ENCODE data around the gene ILKAP. TPM values are rescaled to one million over a fixed set of nuclear protein-coding genes. Genes with fewer than 3 reads are reported as not detected.

ILKAP gene
- total and polyA plus RNA-seq, 12 donors, result 12.3 to 131 (median 26.1) TPM

GRCh38 chr2:238169048-238169707 lies 34.3 kb downstream of the ILKAP start:
- Histone ChIP-seq H3K4me1 (replicated peaks in 1 of 2) (peaks cover 0 to 11% of the 10 kb centered on the region in 2 donors), H3K36me3 (replicated peaks in 1 of 2) (peaks cover 0 to 53% of the 10 kb centered on the region in 2 donors), H3K27me3 (peaks cover 2% of the 10 kb centered on the region), H3K4me3 (no peak overlapping the region), H3K9me3 (replicated peaks in 1 of 3) (no peaks in the 10 kb centered on the region), H3K27ac (no peak overlapping the region)
- no peak for TF ChIP-seq POLR2A (IDR thresholded peaks at IDR 0.05)
- no peak for TF ChIP-seq CTCF (IDR thresholded peaks at IDR 0.05)
- 71 to 75% (median 73%) methylated on average over 6 of the region's 6 CpGs for WGBS, 4 donors
- peak in 2 of 7 donors; percentile 40 to 41 for DNase-seq
- intact Hi-C loops (cut with DNase I), result no loop called here

GRCh38 chr2:238168196-238169047 lies 35.1 kb downstream of the ILKAP start:
- intact Hi-C loops (cut with DNase I), result no loop called here
- no peak for DNase-seq
- Histone ChIP-seq H3K27me3 (peaks cover 10% of the 10 kb centered on the region), H3K36me3 (replicated peaks in 1 of 2) (peaks cover 0 to 46% of the 10 kb centered on the region in 2 donors), H3K4me1 (replicated peaks in 1 of 2) (peaks cover 0 to 11% of the 10 kb centered on the region in 2 donors), H3K27ac (no peak overlapping the region), H3K4me3 (no peak overlapping the region), H3K9me3 (replicated peaks in 1 of 3) (no peaks in the 10 kb centered on the region)
- TF ChIP-seq POLR2A (IDR thresholded peaks at IDR 0.05), result no peak
- TF ChIP-seq CTCF (IDR thresholded peaks at IDR 0.05), result no peak
- WGBS, 4 donors, result 89 to 94% (median 92%) methylated on average over 10 to 13 of the region's 13 CpGs

- no peak overlapping the region for H3K4me3 ChIP-seq
- WGBS, 4 donors, result 80 to 86% (median 84%) methylated on average over 7 to 8 of the region's 8 CpGs
- H3K9me3 ChIP-seq (replicated peaks in 1 of 3), result no peaks in the 10 kb centered on the region
- no peak for DNase-seq
- H3K27ac ChIP-seq, result no peak overlapping the region
- peaks cover 10% of the 10 kb centered on the region for H3K27me3 ChIP-seq
- peaks cover 0 to 11% of the 10 kb centered on the region in 2 donors for H3K4me1 ChIP-seq (replicated peaks in 1 of 2)
- TF ChIP-seq POLR2A (IDR thresholded peaks at IDR 0.05) (no peak), CTCF (IDR thresholded peaks at IDR 0.05) (no peak)
- intact Hi-C loops (cut with DNase I), result no loop called here
- H3K36me3 ChIP-seq (replicated peaks in 1 of 2), result peaks cover 0 to 39% of the 10 kb centered on the region in 2 donors
These were observed 35.7 kb downstream of the ILKAP start for GRCh38 chr2:238167761-238168160.

- peaks cover 0 to 11% of the 10 kb centered on the region in 2 donors for H3K4me1 ChIP-seq (replicated peaks in 1 of 2)
- H3K4me3 ChIP-seq, result no peak overlapping the region
- intact Hi-C loops (cut with DNase I), result no loop called here
- TF ChIP-seq CTCF (IDR thresholded peaks at IDR 0.05) (no peak), POLR2A (IDR thresholded peaks at IDR 0.05) (no peak)
- H3K9me3 ChIP-seq (replicated peaks in 1 of 3), result no peaks in the 10 kb centered on the region
- DNase-seq, result no peak
- no peak overlapping the region for H3K27ac ChIP-seq
- peaks cover 0 to 35% of the 10 kb centered on the region in 2 donors for H3K36me3 ChIP-seq (replicated peaks in 1 of 2)
- peaks cover 10% of the 10 kb centered on the region for H3K27me3 ChIP-seq
- 90 to 100% (median 92%) methylated on average over 1 to 7 of the region's 7 CpGs for WGBS, 4 donors
These were observed 36.2 kb downstream of the ILKAP start for GRCh38 chr2:238167344-238167715.
